HepG2 (cell line): ENCODE measurements around the gene CEL. TPM values are rescaled to one million over a fixed set of nuclear protein-coding genes. Genes with fewer than 3 reads are reported as not detected.

Experiments used
- ATAC-seq: fragments of 200-7000 bp; cut with Tn5 transposase; 3 replicates; pipeline ENCODE4 v1.9.1; 2020; ENCODE audit warnings: mild to moderate bottlenecking, moderate library complexity
- BruUV-seq: library from RNA; stranded (reverse); fragments of 400-500 nt; replicated peaks from 2 replicates; lab custom pipeline; 2021; lab: Mats Ljungman, UMichigan
- CTCF ChIA-PET: fragments of 300-600 bp; formaldehyde crosslinking; extraction: SDS; loops from one replicate; lab custom pipeline; 2021; ENCODE audit warnings: low total read pairs, inconsistent platforms, low intra/inter-chr PET ratio; lab: Yijun Ruan, JAX
- POLR2A ChIA-PET: fragments of 350-600 bp; sonication (Branson Sonifier 250); formaldehyde crosslinking; loops from one replicate; lab custom pipeline; 2020; ENCODE audit warnings: antibody characterized with exemption, inconsistent platforms; lab: Yijun Ruan, JAX
- DNase-seq: peaks from one replicate; pipeline ENCODE4 v3.0.0-alpha.2; 2015; ENCODE audit warnings: low spot score
- FAIRE-seq: peaks from 3 replicates; lab custom pipeline; 2011; peaks lifted over from hg19 to GRCh38; lab: Jason Lieb, UNC
- H2AFZ ChIP-seq: one replicate; pipeline ENCODE4 v1.6.1; 2011; ENCODE audit warnings: low read length, inconsistent platforms
- H3K27ac ChIP-seq: fragments of 300-600 bp; 3 replicates; pipeline ENCODE4 v1.8.0; 2011; ENCODE audit warnings: mixed run types, mild to moderate bottlenecking, mixed read lengths, low read length, inconsistent platforms; ENCODE audit not compliant: insufficient read depth; ENCODE audit errors: extremely low read length
- H3K27me3 ChIP-seq, 2 experiments: fragments of 200-600 bp in 1 of 2; 2 replicates in 1 of 2; 3 replicates in 1 of 2; pipeline versions ENCODE4 v1.6.0 to v1.8.0; 2011; ENCODE audit warnings: low read length in 2 of 2, mild to moderate bottlenecking in 2 of 2, moderate library complexity in 2 of 2, inconsistent platforms in 1 of 2; ENCODE audit not compliant: insufficient read depth in 2 of 2, control insufficient read depth in 1 of 2
- H3K36me3 ChIP-seq, 2 experiments: fragments of 200-600 bp in 1 of 2; replicated peaks in 1 of 2; 2 replicates in 1 of 2; 3 replicates in 1 of 2; pipeline versions ENCODE4 v1.5.1 to v1.8.0; 2011; ENCODE audit warnings: low read length in 2 of 2, inconsistent platforms in 1 of 2; ENCODE audit not compliant: insufficient read depth in 2 of 2, control insufficient read depth in 1 of 2
- H3K4me1 ChIP-seq: 2 replicates; pipeline ENCODE4 v1.5.1; 2012; ENCODE audit warnings: low read length, inconsistent platforms; ENCODE audit not compliant: insufficient read depth
- H3K4me2 ChIP-seq: 2 replicates; pipeline ENCODE4 v1.6.0; 2011; ENCODE audit warnings: low read depth, low read length, inconsistent platforms
- H3K4me3 ChIP-seq, 3 experiments: fragments of 200-600 bp in 1 of 3; sonication (generic), shearing (Covaris generic) in 1 of 3; replicated peaks in 1 of 3; 2 replicates each; pipeline ENCODE4 v1.5.1; 2011 to 2016; ENCODE audit warnings: low read length in 3 of 3, inconsistent platforms in 2 of 3, low read depth in 2 of 3, mild to moderate bottlenecking in 2 of 3, control low read depth in 1 of 3, mixed read lengths in 1 of 3; ENCODE audit not compliant: insufficient read depth in 1 of 3
- H3K79me2 ChIP-seq: one replicate; pipeline ENCODE4 v1.6.1; 2011; ENCODE audit warnings: low read length, inconsistent platforms; ENCODE audit not compliant: insufficient read depth
- H3K9ac ChIP-seq: 2 replicates; pipeline ENCODE4 v1.6.0; 2011; ENCODE audit warnings: mild to moderate bottlenecking, low read depth, low read length, inconsistent platforms; ENCODE audit not compliant: insufficient read depth
- H3K9me3 ChIP-seq: 2 replicates; pipeline ENCODE4 v1.5.1; 2012; ENCODE audit warnings: mild to moderate bottlenecking, low read length
- H4K20me1 ChIP-seq: 2 replicates; pipeline ENCODE4 v1.6.0; 2011; ENCODE audit warnings: inconsistent platforms, mild to moderate bottlenecking, low read length, moderate library complexity; ENCODE audit not compliant: insufficient read depth
- SAP130 ChIP-seq: IDR thresholded peaks from 2 replicates; pipeline ENCODE4 v1.6.1; 2016; ENCODE audit warnings: low read depth
- SOX6 ChIP-seq, 2 experiments: fragments of 450-650 bp in 1 of 2; sonication (generic) in 1 of 2; formaldehyde crosslinking in 1 of 2; IDR thresholded peaks; 2 replicates each; pipeline versions ENCODE4 v1.4.0 to v1.6.1; 2017 to 2020; ENCODE audit warnings: antibody characterized with exemption in 1 of 2, mild to moderate bottlenecking in 1 of 2, missing genetic modification reagents in 1 of 2
- WIZ ChIP-seq: sonication (generic); formaldehyde crosslinking; IDR thresholded peaks from 2 replicates; pipeline ENCODE4 v1.5.1; 2020; ENCODE audit warnings: mild to moderate bottlenecking, missing genetic modification reagents
- WGBS: methylation state at CpG from one replicate; pipeline ENCODE4 v1.1.6; 2017; ENCODE audit warnings: low lambda C conversion rate; 5-methylcytosine and 5-hydroxymethylcytosine counted together
- in situ Hi-C: cut with HindIII; loops from 2 replicates; pipeline ENCODE4 v1.10.0; 2017; ENCODE audit warnings: low pct_unique_long_range_greater_than_20kb; ENCODE audit not compliant: extremely low pct_ligation_motif_present
- intact Hi-C: fragments of 100-400 bp; cut with micrococcal nuclease; formaldehyde crosslinking; loops from one replicate; pipeline ENCODE4 v1.10.0; 2022; ENCODE audit not compliant: unreplicated experiment
- polyA plus RNA-seq, 8 experiments: library from polyadenylated mRNA; depleted of rRNA in 3 of 8; stranded (reverse) in 7 of 8; unstranded in 1 of 8; fragments of >200 nt; fragmentation: Illumina TruSeq in 4 of 8; extraction: Trizol in 4 of 8; gene quantifications; 2 replicates each; pipeline versions ENCODE4 v1.2.1 to v1.2.3, GENCODE V29; 2011 to 2016; ENCODE audit warnings: low read depth in 4 of 8, missing spikeins in 1 of 8, mixed read lengths in 1 of 8; ENCODE audit not compliant: insufficient read depth in 1 of 8
- total RNA-seq, 5 experiments: library from RNA; depleted of rRNA; stranded (reverse); fragments of >200 nt; fragmentation: Illumina TruSeq; extraction: Trizol; gene quantifications; 2 replicates each; pipeline ENCODE4 v1.2.3, GENCODE V29; 2016; ENCODE audit warnings: low read depth in 1 of 5

CEL gene
- total and polyA plus RNA-seq, 2 of the 13 experiments (the other 11 are each of a cell fraction or from before 2014, with no cell fraction given) = 0.63 to 1.5 TPM

GRCh38 chr9:133074111-133074651 lies 12.4 kb downstream of the CEL start:
- ChIA-PET CTCF (no interaction called here), POLR2A (interaction anchor here (0.7 kb wide), 1 partner anchor 44 kb away, joined by 4 read pairs; the partner anchor contains the start of gene GTF3C5)
- Histone ChIP-seq H4K20me1 (no peaks in the 10 kb centered on the region), H3K36me3 (no peaks in the 10 kb centered on the region), H3K4me1 (peaks cover 13% of the 10 kb centered on the region), H3K9me3 (no peaks in the 10 kb centered on the region), H3K4me3 (no peak overlapping the region), H3K27me3 (peaks cover 0 to 19% of the 10 kb centered on the region in 2 experiments; a peak in 1 of 5 replicates), H3K4me2 (no peak overlapping the region), H3K79me2 (no peaks in the 10 kb centered on the region), H3K9ac (no peak overlapping the region), H3K27ac (no peak overlapping the region), H2AFZ (no peak overlapping the region)
- WGBS = 35% methylated on average over 8 of the region's 8 CpGs
- intact Hi-C loops = no loop called here
- FAIRE-seq (no peak), ATAC-seq (no peak), DNase-seq (no peak)
- in situ Hi-C loops = no loop called here
- BruUV-seq = no TSS peak
- no peak for TF ChIP-seq SAP130 (CRISPR knock-in tag)

- Histone ChIP-seq H3K27ac (no peak overlapping the region), H3K27me3 (peaks cover 0 to 19% of the 10 kb centered on the region in 2 experiments; a peak in 1 of 5 replicates), H3K4me1 (peaks cover 20% of the 10 kb centered on the region), H3K79me2 (no peaks in the 10 kb centered on the region), H2AFZ (no peak overlapping the region), H3K4me3 (no peak overlapping the region), H4K20me1 (no peaks in the 10 kb centered on the region), H3K36me3 (no peaks in the 10 kb centered on the region), H3K4me2 (no peak overlapping the region), H3K9ac (no peak overlapping the region), H3K9me3 (no peaks in the 10 kb centered on the region)
- WGBS = 18% methylated on average over 4 of the region's 4 CpGs
- ATAC-seq (no peak), DNase-seq (peak; percentile 14), FAIRE-seq (no peak)
- POLR2A ChIA-PET = interaction anchor here (1.5 to 1.8 kb wide), 2 partner anchors 15 to 46 kb away, joined by 3 to 9 read pairs; partner anchors contain the start of gene GTF3C5
- intact Hi-C loops = no loop called here
- in situ Hi-C loops = no loop called here
- TF ChIP-seq WIZ (no peak), SOX6 (IDR thresholded peaks at IDR 0.05) (no peak), SOX6 (CRISPR knock-in tag; IDR thresholded peaks at IDR 0.05) (peak; percentile 13; the same call in 1 of the 2 replicates)
- BruUV-seq = no TSS peak
- CTCF ChIA-PET = no interaction called here
Observed at GRCh38 chr9:133075925-133076630, 14.3 kb downstream of the CEL start.
